Measurements from ENCODE around the gene UFM1.

GRCh38 chr13:38372820-38373383 lies 23.3 kb downstream of the UFM1 start:
- TF ChIP-seq EP300 (conservative IDR thresholded peaks at IDR 0.05; ENCODE audit: poor library complexity, severe bottlenecking) (no peak), POLR2AphosphoS5 (IDR thresholded peaks at IDR 0.05) (no peak), CTCF (IDR thresholded peaks at IDR 0.05; ENCODE audit: poor library complexity, severe bottlenecking) (no peak), RAD21 (conservative IDR thresholded peaks at IDR 0.05) (no peak), MXI1 (conservative IDR thresholded peaks at IDR 0.05; ENCODE audit: poor library complexity, severe bottlenecking) (no peak), EZH2 (IDR thresholded peaks at IDR 0.05; ENCODE audit: borderline replicate concordance, insufficient read depth, low read length, poor library complexity, severe bottlenecking) (no peak), TAF1 (IDR thresholded peaks at IDR 0.05; ENCODE audit: low read depth) (no peak)
- TF ChIP-seq, protein P1, sequence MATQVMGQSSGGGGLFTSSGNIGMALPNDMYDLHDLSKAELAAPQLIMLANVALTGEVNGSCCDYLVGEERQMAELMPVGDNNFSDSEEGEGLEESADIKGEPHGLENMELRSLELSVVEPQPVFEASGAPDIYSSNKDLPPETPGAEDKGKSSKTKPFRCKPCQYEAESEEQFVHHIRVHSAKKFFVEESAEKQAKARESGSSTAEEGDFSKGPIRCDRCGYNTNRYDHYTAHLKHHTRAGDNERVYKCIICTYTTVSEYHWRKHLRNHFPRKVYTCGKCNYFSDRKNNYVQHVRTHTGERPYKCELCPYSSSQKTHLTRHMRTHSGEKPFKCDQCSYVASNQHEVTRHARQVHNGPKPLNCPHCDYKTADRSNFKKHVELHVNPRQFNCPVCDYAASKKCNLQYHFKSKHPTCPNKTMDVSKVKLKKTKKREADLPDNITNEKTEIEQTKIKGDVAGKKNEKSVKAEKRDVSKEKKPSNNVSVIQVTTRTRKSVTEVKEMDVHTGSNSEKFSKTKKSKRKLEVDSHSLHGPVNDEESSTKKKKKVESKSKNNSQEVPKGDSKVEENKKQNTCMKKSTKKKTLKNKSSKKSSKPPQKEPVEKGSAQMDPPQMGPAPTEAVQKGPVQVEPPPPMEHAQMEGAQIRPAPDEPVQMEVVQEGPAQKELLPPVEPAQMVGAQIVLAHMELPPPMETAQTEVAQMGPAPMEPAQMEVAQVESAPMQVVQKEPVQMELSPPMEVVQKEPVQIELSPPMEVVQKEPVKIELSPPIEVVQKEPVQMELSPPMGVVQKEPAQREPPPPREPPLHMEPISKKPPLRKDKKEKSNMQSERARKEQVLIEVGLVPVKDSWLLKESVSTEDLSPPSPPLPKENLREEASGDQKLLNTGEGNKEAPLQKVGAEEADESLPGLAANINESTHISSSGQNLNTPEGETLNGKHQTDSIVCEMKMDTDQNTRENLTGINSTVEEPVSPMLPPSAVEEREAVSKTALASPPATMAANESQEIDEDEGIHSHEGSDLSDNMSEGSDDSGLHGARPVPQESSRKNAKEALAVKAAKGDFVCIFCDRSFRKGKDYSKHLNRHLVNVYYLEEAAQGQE (IDR thresholded peaks at IDR 0.05; ENCODE audit: borderline replicate concordance): no peak
